ENCODE results near the gene AKR1C1. TPM values are rescaled to one million over a fixed set of nuclear protein-coding genes. Genes with fewer than 3 reads are reported as not detected.

Gene AKR1C1
- total and polyA plus RNA-seq, 9 of the 15 experiments (the other 6 are each of a cell fraction or from before 2014, with no cell fraction given), result 43.5 to 180 (median 82.4) TPM

GRCh38 chr10:4981722-4982471 is 18.7 kb downstream of the AKR1C1 start (continued):
- TF ChIP-seq ELK3 (CRISPR knock-in tag; IDR thresholded peaks at IDR 0.05) (no peak), BRD4 (IDR thresholded peaks at IDR 0.05) (no peak), TFAM (CRISPR knock-in tag; conservative IDR thresholded peaks at IDR 0.05) (no peak), KAT8 (IDR thresholded peaks at IDR 0.05; ENCODE audit: low read depth) (no peak), SP2 (IDR thresholded peaks at IDR 0.05; ENCODE audit: extremely low read depth, low read depth, low read length, poor library complexity, severe bottlenecking) (no peak), CTCFL (IDR thresholded peaks at IDR 0.05; ENCODE audit: borderline replicate concordance, insufficient read depth, low read depth, low read length, poor library complexity, severe bottlenecking) (no peak), SOX6 (IDR thresholded peaks at IDR 0.05) (peak; percentile 69), IRF2 (CRISPR knock-in tag; IDR thresholded peaks at IDR 0.05) (no peak), ZNF518B (CRISPR knock-in tag; IDR thresholded peaks at IDR 0.05) (no peak), CHAMP1 (IDR thresholded peaks at IDR 0.05) (peak; percentile 88), ZNF445 (CRISPR knock-in tag; IDR thresholded peaks at IDR 0.05; ENCODE audit: low read depth) (no peak), ZNF175 (CRISPR knock-in tag; IDR thresholded peaks at IDR 0.05; ENCODE audit: low read depth) (no peak), NUFIP1 (IDR thresholded peaks at IDR 0.05; ENCODE audit: partially characterized antibody) (no peak), ETS2 (tag; IDR thresholded peaks at IDR 0.05; ENCODE audit: borderline replicate concordance, poor library complexity, severe bottlenecking) (no peak), ETV1 (tag; conservative IDR thresholded peaks at IDR 0.05; ENCODE audit: low read depth) (no peak), POLR2G (IDR thresholded peaks at IDR 0.05; ENCODE audit: low read depth, low read length) (no peak), ZNF347 (CRISPR knock-in tag; IDR thresholded peaks at IDR 0.05; ENCODE audit: low read depth) (no peak), STAG1 (CRISPR knock-in tag; IDR thresholded peaks at IDR 0.05; ENCODE audit: borderline replicate concordance) (no peak), EP300 (IDR thresholded peaks at IDR 0.05; ENCODE audit: low read length) (peak; percentile 92)
